A673 (cell line): ENCODE results near the gene LCE2A. TPM values are rescaled to one million over a fixed set of nuclear protein-coding genes. Genes with fewer than 3 reads are reported as not detected.

Experiments
- BruUV-seq: library from RNA; stranded (reverse); fragments of 400-500 nt; replicated peaks from 2 replicates; lab custom pipeline; 2021; lab: Mats Ljungman, UMichigan
- CTCF ChIA-PET: fragments of 300-600 bp; sonication (Branson Sonifier 250); formaldehyde crosslinking; loops from one replicate; lab custom pipeline; 2022; ENCODE audit warnings: antibody characterized with exemption; lab: Charles Lee
- POLR2A ChIA-PET: fragments of 300-600 bp; sonication (Branson Sonifier 250); formaldehyde crosslinking; loops from one replicate; lab custom pipeline; 2022; ENCODE audit warnings: antibody characterized with exemption; ENCODE audit not compliant: low non-redundant PET; lab: Charles Lee
- DNase-seq: peaks from one replicate; pipeline ENCODE4 v3.0.0-alpha.2; 2015; ENCODE audit warnings: low spot score
- H3K27ac ChIP-seq: fragments of 200-600 bp; sonication (generic); 2 replicates; pipeline ENCODE4 v1.5.1; 2016; ENCODE audit warnings: mixed run types, low read depth, mild to moderate bottlenecking, mixed read lengths, antibody characterized with exemption, low read length; ENCODE audit not compliant: poor library complexity, severe bottlenecking
- H3K27me3 ChIP-seq: fragments of 200-600 bp; sonication (generic); replicated peaks from 2 replicates; pipeline ENCODE4 v1.6.1; 2017; ENCODE audit warnings: mixed run types, low read depth, mild to moderate bottlenecking, mixed read lengths, antibody characterized with exemption, low read length; ENCODE audit not compliant: insufficient read depth, poor library complexity
- H3K36me3 ChIP-seq: fragments of 200-600 bp; sonication (generic); 2 replicates; pipeline ENCODE4 v1.6.1; 2016; ENCODE audit warnings: mixed run types, mild to moderate bottlenecking, mixed read lengths, antibody characterized with exemption, low read length; ENCODE audit not compliant: insufficient read depth, poor library complexity, severe bottlenecking
- H3K4me1 ChIP-seq: fragments of 200-600 bp; sonication (generic); 2 replicates; pipeline ENCODE4 v1.6.1; 2017; ENCODE audit warnings: mixed run types, mild to moderate bottlenecking, mixed read lengths, antibody characterized with exemption, low read length; ENCODE audit not compliant: insufficient read depth, poor library complexity, severe bottlenecking
- H3K4me3 ChIP-seq: fragments of 200-600 bp; sonication (generic); 2 replicates; pipeline ENCODE4 v1.5.1; 2016; ENCODE audit warnings: low read depth, mixed run types, mild to moderate bottlenecking, mixed read lengths, low read length; ENCODE audit not compliant: poor library complexity, severe bottlenecking
- H3K9me3 ChIP-seq: fragments of 200-600 bp; sonication (generic); 2 replicates; pipeline ENCODE4 v1.6.1; 2016; ENCODE audit warnings: mixed run types, low read depth, mild to moderate bottlenecking, mixed read lengths, antibody characterized with exemption, low read length; ENCODE audit not compliant: poor library complexity, severe bottlenecking
- CTCF ChIP-seq: fragments of 300-800, 200-600 bp; sonication (generic); conservative IDR thresholded peaks from 2 replicates; pipeline ENCODE4 v1.5.1; 2017; ENCODE audit warnings: low read depth, mild to moderate bottlenecking, antibody characterized with exemption, low read length, moderate library complexity, mixed read lengths
- EZH2 ChIP-seq: fragments of 200-600 bp; sonication (generic); IDR thresholded peaks from 2 replicates; pipeline ENCODE4 v1.6.1; 2017; ENCODE audit warnings: borderline replicate concordance, low read depth, mild to moderate bottlenecking, mixed read lengths, antibody characterized with exemption, low read length; ENCODE audit not compliant: poor library complexity, severe bottlenecking
- intact Hi-C: fragments of 100-400 bp; cut with micrococcal nuclease; formaldehyde crosslinking; loops from one replicate; pipeline ENCODE4 v1.10.0; 2022; ENCODE audit not compliant: unreplicated experiment
- total RNA-seq: library from RNA; stranded (reverse); gene quantifications from 2 replicates; pipeline ENCODE4 v1.2.3, GENCODE V29; 2021

LCE2A gene
- total RNA-seq, 1 experiment from 2014 or later, result not detected

GRCh38 chr1:152707860-152708259 is 9.7 kb downstream of the LCE2A start, which contains the start of gene LCE4A:
TSS of gene LCE4A (plus strand) at chr1:152708160. CDS start at chr1:152709076, 916 bp downstream.
- CTCF ChIA-PET, result no interaction called here
- Histone ChIP-seq H3K27ac (no peak within 1 kb of the TSS), H3K27me3 (no peaks in the 10 kb centered on the region)

GRCh38 chr1:152718238-152718637 is 20.1 kb downstream of the LCE2A start:
- Histone ChIP-seq H3K27ac (no peak overlapping the region), H3K9me3 (peaks cover 9% of the 10 kb centered on the region), H3K36me3 (no peaks in the 10 kb centered on the region), H3K4me3 (no peak overlapping the region), H3K27me3 (peaks cover 6% of the 10 kb centered on the region), H3K4me1 (no peaks in the 10 kb centered on the region)
- intact Hi-C loops, result no loop called here
- no TSS peak for BruUV-seq
- CTCF ChIA-PET, result no interaction called here
- POLR2A ChIA-PET, result no interaction called here
- no peak for DNase-seq
- no peak for TF ChIP-seq CTCF
- no peak for TF ChIP-seq EZH2

More at GRCh38 chr1:152707860-152708259, 9.7 kb downstream of the LCE2A start, which contains the start of gene LCE4A:
- intact Hi-C loops, result no loop called here
- DNase-seq, result no peak
- BruUV-seq, result no TSS peak
- H3K9me3 ChIP-seq, result no peaks in the 10 kb centered on the region
- H3K4me3 ChIP-seq, result no peak within 1 kb of the TSS
- POLR2A ChIA-PET, result no interaction called here
- TF ChIP-seq EZH2 (no peak), CTCF (no peak)
- no peaks in the 10 kb centered on the region for H3K36me3 ChIP-seq
- no peaks in the 10 kb centered on the region for H3K4me1 ChIP-seq

GRCh38 chr1:152725261-152725660 is 27.1 kb downstream of the LCE2A start:
- Histone ChIP-seq H3K27ac (no peak overlapping the region), H3K4me3 (no peak overlapping the region), H3K27me3 (peaks cover 10% of the 10 kb centered on the region), H3K4me1 (no peaks in the 10 kb centered on the region), H3K9me3 (no peaks in the 10 kb centered on the region), H3K36me3 (no peaks in the 10 kb centered on the region)
- no peak for TF ChIP-seq EZH2
- TF ChIP-seq CTCF, result no peak
- DNase-seq, result no peak
- intact Hi-C loops, result no loop called here
- no TSS peak for BruUV-seq
- CTCF ChIA-PET, result no interaction called here
- POLR2A ChIA-PET, result no interaction called here
